Renal pelvis (tissue), 12 donors: ENCODE data around the gene CNOT6L. TPM values are rescaled to one million over a fixed set of nuclear protein-coding genes. Genes with fewer than 3 reads are reported as not detected.
A peak's percentile ranks its signal among the peaks of the same experiment; 100 is the strongest.
"Not testable (repeated sequence)": the region's sequence is repeated elsewhere in the genome, so short reads cannot be mapped to it uniquely, and the experiment has no call there.

Experiments
- DNase-seq: peaks from one replicate; pipeline ENCODE4 v3.0.0-alpha.2; 2013
- long read RNA-seq, 16 experiments: transcript quantifications; one replicate each; lab custom pipeline, GENCODE V29; 2026
- polyA plus RNA-seq, 3 donors: library from polyadenylated mRNA; unstranded; fragments of 120-200 nt; gene quantifications; one replicate each; pipeline ENCODE4 v1.2.1, GENCODE V29; 2013; ENCODE audit not compliant: insufficient read length in 3 of 3

The CNOT6L gene
- 10 to 100 TPM; 32.4 to 40.0 (median 32.7) TPM for polyA plus RNA-seq
- long read RNA-seq, donor 1, partial matches to known transcripts, result 0 of 2 reads
- long read RNA-seq, donor 1, other reads (novel, unspliced or antisense), result 0 of 2 reads
- long read RNA-seq, donor 2, full-length matches to known transcripts, result 3 of 3 reads
- long read RNA-seq, donor 2, partial matches to known transcripts, result 0 of 3 reads
- long read RNA-seq, donor 2, other reads (novel, unspliced or antisense), result 0 of 3 reads
- long read RNA-seq, donor 3, partial matches to known transcripts, result 0 of 1 reads
- long read RNA-seq, donor 3, other reads (novel, unspliced or antisense), result 0 of 1 reads
- long read RNA-seq, donor 4, result 0 reads
- long read RNA-seq, donor 5, partial matches to known transcripts, result 0 of 1 reads
- long read RNA-seq, donor 5, other reads (novel, unspliced or antisense), result 0 of 1 reads
- long read RNA-seq, donor 6, partial matches to known transcripts, result 0 of 2 reads
- long read RNA-seq, donor 6, other reads (novel, unspliced or antisense), result 0 of 2 reads
- long read RNA-seq, donor 7, partial matches to known transcripts, result 0 of 2 reads
- long read RNA-seq, donor 7, other reads (novel, unspliced or antisense), result 0 of 2 reads
- long read RNA-seq, donor 8, partial matches to known transcripts, result 0 of 1 reads
- long read RNA-seq, donor 8, other reads (novel, unspliced or antisense), result 0 of 1 reads
- long read RNA-seq, donor 9, full-length matches to known transcripts, result 1 of 1 reads
- long read RNA-seq, donor 9, partial matches to known transcripts, result 0 of 1 reads
- long read RNA-seq, donor 9, other reads (novel, unspliced or antisense), result 0 of 1 reads
- long read RNA-seq, donor 10, partial matches to known transcripts, result 0 of 2 reads
- long read RNA-seq, donor 10, other reads (novel, unspliced or antisense), result 0 of 2 reads
- long read RNA-seq, donor 11, full-length matches to known transcripts, result 1 of 1 reads
- long read RNA-seq, donor 11, partial matches to known transcripts, result 0 of 1 reads
- long read RNA-seq, donor 11, other reads (novel, unspliced or antisense), result 0 of 1 reads
- long read RNA-seq, donor 12, partial matches to known transcripts, result 0 of 3 reads
- long read RNA-seq, donor 12, other reads (novel, unspliced or antisense), result 0 of 3 reads
- long read RNA-seq, donor 13, partial matches to known transcripts, result 0 of 4 reads
- long read RNA-seq, donor 13, other reads (novel, unspliced or antisense), result 0 of 4 reads
- long read RNA-seq, donor 14, partial matches to known transcripts, result 198 of 201 reads
- long read RNA-seq, donor 14, other reads (novel, unspliced or antisense), result 0 of 201 reads
- long read RNA-seq, donor 15, partial matches to known transcripts, result 0 of 1 reads
- long read RNA-seq, donor 15, other reads (novel, unspliced or antisense), result 0 of 1 reads
- long read RNA-seq, donor 16, result 0 reads

- peak; percentile 70 for DNase-seq
Observed at GRCh38 chr4:77818602-77819403, at the start of gene CNOT6L. CNOT6L (minus strand) TSS chr4:77819368; CDS start chr4:77819308, 60 bp downstream.

GRCh38 chr4:77865259-77865658, 46.1 kb upstream of the CNOT6L start:
- DNase-seq, result no peak

- not testable (repeated sequence) for DNase-seq
Observed at GRCh38 chr4:77863341-77863740, 44.2 kb upstream of the CNOT6L start.

- DNase-seq, result peak; percentile 96
Observed at GRCh38 chr4:77862478-77863216, 43.5 kb upstream of the CNOT6L start, which contains the start of gene MRPL1. MRPL1 (plus strand) TSS chr4:77862830; CDS start chr4:77862849, 19 bp downstream.

- DNase-seq, result no peak
Observed at GRCh38 chr4:77861495-77861894, 42.3 kb upstream of the CNOT6L start.

GRCh38 chr4:77859256-77859655, 40.1 kb upstream of the CNOT6L start:
- DNase-seq, result no peak

- DNase-seq, result no peak
Observed at GRCh38 chr4:77856152-77856551, 37.0 kb upstream of the CNOT6L start.

GRCh38 chr4:77854431-77855111, 35.4 kb upstream of the CNOT6L start:
- no peak for DNase-seq

- no peak for DNase-seq
Observed at GRCh38 chr4:77852892-77853495, 33.8 kb upstream of the CNOT6L start.

- DNase-seq, result no peak
Observed at GRCh38 chr4:77849278-77849965, 30.3 kb upstream of the CNOT6L start.

- DNase-seq, result no peak
Observed at GRCh38 chr4:77848508-77848907, 29.3 kb upstream of the CNOT6L start.

- DNase-seq, result no peak
Observed at GRCh38 chr4:77845929-77846328, 26.8 kb upstream of the CNOT6L start.

GRCh38 chr4:77845400-77845799, 26.2 kb upstream of the CNOT6L start:
- no peak for DNase-seq

- no peak for DNase-seq
Observed at GRCh38 chr4:77844363-77844762, 25.2 kb upstream of the CNOT6L start.

GRCh38 chr4:77843628-77844027, 24.5 kb upstream of the CNOT6L start:
- DNase-seq, result no peak

GRCh38 chr4:77834403-77834802, 15.2 kb upstream of the CNOT6L start:
- no peak for DNase-seq

- DNase-seq, result no peak
Observed at GRCh38 chr4:77833126-77833724, 14.1 kb upstream of the CNOT6L start.

- no peak for DNase-seq
Observed at GRCh38 chr4:77827343-77827742, 8.2 kb upstream of the CNOT6L start.
